Keratinocyte (primary cell): ENCODE data around the gene CASKIN2. TPM values are rescaled to one million over a fixed set of nuclear protein-coding genes. Genes with fewer than 3 reads are reported as not detected.

ENCODE experiments used
- DNase-seq: peaks from one replicate; pipeline ENCODE4 v3.0.0-alpha.2; 2011; ENCODE audit warnings: low read depth, missing footprints, low spot score
- FAIRE-seq: peaks from 2 replicates; lab custom pipeline; 2011; peaks lifted over from hg19 to GRCh38; lab: Jason Lieb, UNC
- H2AFZ ChIP-seq: 2 replicates; pipeline ENCODE4 v1.6.0; 2012; ENCODE audit warnings: low read length, control low read depth, inconsistent platforms; ENCODE audit not compliant: control insufficient read depth
- H3K27ac ChIP-seq: 2 replicates; pipeline ENCODE4 v1.5.1; 2011; ENCODE audit warnings: low read length; ENCODE audit not compliant: control insufficient read depth, insufficient read depth
- H3K27me3 ChIP-seq: 3 replicates; pipeline ENCODE4 v1.6.0; 2011; ENCODE audit warnings: low read length; ENCODE audit not compliant: control insufficient read depth, insufficient read depth; ENCODE audit errors: extremely low read depth
- H3K36me3 ChIP-seq, 2 experiments: 2 replicates in 1 of 2; 3 replicates in 1 of 2; pipeline ENCODE4 v1.5.1; 2011; ENCODE audit warnings: low read length in 2 of 2, mild to moderate bottlenecking in 1 of 2; ENCODE audit not compliant: control insufficient read depth in 2 of 2, insufficient read depth in 2 of 2; ENCODE audit errors: extremely low read depth in 1 of 2
- H3K4me1 ChIP-seq: 3 replicates; pipeline ENCODE4 v1.5.1; 2011; ENCODE audit warnings: low read length; ENCODE audit not compliant: control insufficient read depth, insufficient read depth; ENCODE audit errors: extremely low read depth
- H3K4me2 ChIP-seq: 3 replicates; pipeline ENCODE4 v1.6.0; 2011; ENCODE audit warnings: low read depth, low read length; ENCODE audit not compliant: control insufficient read depth, insufficient read depth; ENCODE audit errors: extremely low read depth
- H3K4me3 ChIP-seq, 3 experiments: fragments of 200-600 bp in 1 of 3; sonication (generic) in 1 of 3; 2 replicates in 2 of 3; 3 replicates in 1 of 3; pipeline ENCODE4 v1.5.1; 2011 to 2016; ENCODE audit warnings: low read length in 3 of 3, mild to moderate bottlenecking in 3 of 3, control low read depth in 2 of 3, inconsistent platforms in 1 of 3, low read depth in 1 of 3, mixed read lengths in 1 of 3, mixed run types in 1 of 3, moderate library complexity in 1 of 3; ENCODE audit not compliant: control insufficient read depth in 2 of 3, insufficient read depth in 2 of 3; ENCODE audit errors: extremely low read depth in 1 of 3
- H3K79me2 ChIP-seq: 2 replicates; pipeline ENCODE4 v1.6.0; 2012; ENCODE audit warnings: low read length; ENCODE audit not compliant: control insufficient read depth, insufficient read depth
- H3K9ac ChIP-seq: 3 replicates; pipeline ENCODE4 v1.6.0; 2011; ENCODE audit warnings: low read length; ENCODE audit not compliant: control insufficient read depth, insufficient read depth; ENCODE audit errors: extremely low read depth
- H3K9me1 ChIP-seq: 3 replicates; pipeline ENCODE4 v1.6.0; 2011; ENCODE audit warnings: low read length; ENCODE audit not compliant: control insufficient read depth, insufficient read depth; ENCODE audit errors: extremely low read depth
- H3K9me3 ChIP-seq: 2 replicates; pipeline ENCODE4 v1.5.1; 2012; ENCODE audit warnings: low read depth, low read length; ENCODE audit not compliant: control insufficient read depth
- H4K20me1 ChIP-seq: 3 replicates; pipeline ENCODE4 v1.6.0; 2011; ENCODE audit warnings: low read length; ENCODE audit not compliant: control insufficient read depth, insufficient read depth; ENCODE audit errors: extremely low read depth
- CTCF ChIP-seq, 3 experiments: IDR thresholded peaks in 1 of 3; conservative IDR thresholded peaks in 1 of 3; optimal IDR thresholded peaks in 1 of 3; 2 replicates in 2 of 3; 3 replicates in 1 of 3; pipeline versions ENCODE3 to v1.5.1; 2011; ENCODE audit warnings: low read length in 3 of 3, mild to moderate bottlenecking in 3 of 3, moderate library complexity in 2 of 3, control low read depth in 1 of 3, inconsistent platforms in 1 of 3; ENCODE audit not compliant: insufficient read depth in 2 of 3; ENCODE audit errors: extremely low read depth in 1 of 3
- EZH2 ChIP-seq: IDR thresholded peaks from one replicate; pipeline ENCODE4 v1.6.1; 2012; ENCODE audit warnings: inconsistent platforms, mild to moderate bottlenecking, low read length, moderate library complexity
- dilution Hi-C: fragments of 300-500 bp; cut with MboI; formaldehyde crosslinking; loops from one replicate; pipeline ENCODE4 v1.7.0; 2020; ENCODE audit warnings: low sequenced_read_pairs; ENCODE audit not compliant: extremely low pct_ligation_motif_present
- polyA plus RNA-seq, 5 experiments: library from polyadenylated mRNA; depleted of rRNA in 3 of 5; stranded (reverse) in 3 of 5; stranded (forward) in 1 of 5; unstranded in 1 of 5; fragments of >200 nt; gene quantifications; 1 replicate in 1 of 5; 2 replicates in 3 of 5; 3 replicates in 1 of 5; pipeline versions ENCODE4 v1.2.1 to v1.2.3, GENCODE V29; 2011 to 2012; ENCODE audit warnings: missing spikeins in 2 of 5, low read depth in 1 of 5, low replicate concordance in 1 of 5

The CASKIN2 gene
- polyA plus RNA-seq, 1 donor (not counting 4 experiments of a cell fraction or from before 2014, with no cell fraction given) = 3.7 TPM

DNA sequence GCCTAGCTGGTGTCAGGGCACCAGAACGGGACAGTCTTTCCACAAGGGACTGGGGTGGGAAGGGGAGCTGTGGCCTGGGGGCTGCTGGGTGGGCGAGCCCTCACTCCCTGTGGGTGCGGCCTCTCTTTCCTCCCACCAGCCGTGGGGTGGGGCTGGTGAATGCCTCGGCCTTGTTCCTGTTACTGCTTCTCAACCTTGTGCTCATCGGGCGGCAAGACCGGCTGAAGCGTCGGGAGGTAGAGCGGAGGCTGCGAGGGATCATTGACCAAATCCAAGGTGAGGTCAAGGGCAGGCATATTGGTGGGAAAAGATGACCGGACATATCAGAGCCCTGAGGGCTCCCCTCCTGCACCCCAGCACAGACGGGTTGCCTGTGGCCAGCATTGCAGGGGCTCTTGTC, 29.2 kb downstream of the CASKIN2 start:
- H4K20me1 ChIP-seq = peaks cover 4% of the 10 kb centered on the region
- dilution Hi-C loops = no loop called here
- H3K9me1 ChIP-seq = no peaks in the 10 kb centered on the region
- no peak overlapping the region for H3K4me2 ChIP-seq
- no peak overlapping the region for H3K27ac ChIP-seq
- H2AFZ ChIP-seq = no peak overlapping the region
- no peak overlapping the region for H3K4me3 ChIP-seq
- H3K4me1 ChIP-seq = no peaks in the 10 kb centered on the region
- no peaks in the 10 kb centered on the region for H3K79me2 ChIP-seq
- DNase-seq = no peak
- H3K9me3 ChIP-seq = no peaks in the 10 kb centered on the region
- H3K36me3 ChIP-seq = peaks cover 0 to 2% of the 10 kb centered on the region in 2 experiments
- FAIRE-seq = no peak
- TF ChIP-seq CTCF (optimal IDR thresholded peaks at IDR 0.05 in 1 of 3, IDR thresholded peaks at IDR 0.05 in 1 of 3, conservative IDR thresholded peaks at IDR 0.05 in 1 of 3; ENCODE audit: extremely low read depth in 1 of 3, insufficient read depth in 2 of 3, low read length in 3 of 3) = no peak
- no peak for TF ChIP-seq EZH2
- no peaks in the 10 kb centered on the region for H3K27me3 ChIP-seq
- H3K9ac ChIP-seq = no peak overlapping the region

- FAIRE-seq (no peak), DNase-seq (no peak)
- Histone ChIP-seq H3K9ac (no peak overlapping the region), H3K4me3 (no peak overlapping the region), H3K27ac (no peak overlapping the region), H3K9me3 (no peaks in the 10 kb centered on the region), H3K4me1 (no peaks in the 10 kb centered on the region), H3K27me3 (no peaks in the 10 kb centered on the region), H3K4me2 (no peak overlapping the region), H3K9me1 (no peaks in the 10 kb centered on the region), H4K20me1 (peaks cover 4% of the 10 kb centered on the region), H3K79me2 (no peaks in the 10 kb centered on the region), H2AFZ (no peak overlapping the region), H3K36me3 (peaks cover 0 to 2% of the 10 kb centered on the region in 2 experiments)
- TF ChIP-seq CTCF (optimal IDR thresholded peaks at IDR 0.05 in 1 of 3, IDR thresholded peaks at IDR 0.05 in 1 of 3, conservative IDR thresholded peaks at IDR 0.05 in 1 of 3; ENCODE audit: extremely low read depth in 1 of 3, insufficient read depth in 2 of 3, low read length in 3 of 3) (no peak), EZH2 (no peak)
- dilution Hi-C loops = no loop called here
These were observed 29.6 kb downstream of the CASKIN2 start for GRCh38 chr17:75485688-75486087.
